Middle frontal gyrus (tissue), 1 donor: Measurements from ENCODE around the gene IFITM10.

Experiments used
- DNase-seq: peaks from one replicate; pipeline ENCODE4 v3.0.0-alpha.2; 2015; ENCODE audit warnings: low spot score; ENCODE audit errors: extremely low spot score

IFITM10 gene

DNA sequence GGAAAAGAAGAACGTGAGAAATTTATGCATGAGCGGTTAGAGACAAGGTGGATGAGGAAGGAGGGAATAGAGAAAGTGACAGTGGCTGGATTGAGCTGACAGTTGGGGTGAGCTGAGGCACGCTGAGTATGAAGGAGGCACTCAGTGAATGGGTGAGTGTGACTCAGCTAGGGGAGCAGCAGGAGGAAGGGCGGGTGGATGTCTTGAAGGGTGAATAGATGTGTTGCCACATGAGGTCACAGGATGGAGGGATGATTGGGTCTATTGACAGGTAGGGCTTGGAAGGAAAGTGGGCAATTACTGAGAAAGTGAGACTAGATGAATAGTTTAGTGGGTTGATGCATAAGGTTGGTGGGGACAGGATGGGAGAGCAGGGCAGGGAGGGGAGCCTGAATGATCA is 8.0 kb downstream of the IFITM10 start:
- no peak for DNase-seq

DNA sequence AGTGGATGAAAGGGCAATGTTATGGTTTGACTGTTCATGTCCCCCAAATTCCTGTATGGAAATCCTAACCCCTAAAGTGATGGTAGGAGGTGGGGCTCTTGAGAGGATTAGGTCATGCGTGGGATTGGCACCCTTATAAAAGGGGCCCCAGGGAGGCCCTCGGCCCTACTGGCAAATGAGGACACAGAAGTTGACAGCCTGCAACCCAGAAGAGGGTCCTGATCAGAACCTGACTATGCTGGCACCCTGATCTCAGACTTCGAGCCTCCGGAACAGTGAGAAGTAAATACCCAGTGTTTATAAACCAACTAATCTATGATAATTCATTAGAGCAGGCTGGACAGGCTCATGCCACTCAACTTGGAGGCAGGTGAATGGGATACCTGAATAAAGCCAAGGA is 8.7 kb downstream of the IFITM10 start:
- DNase-seq, result no peak

DNA sequence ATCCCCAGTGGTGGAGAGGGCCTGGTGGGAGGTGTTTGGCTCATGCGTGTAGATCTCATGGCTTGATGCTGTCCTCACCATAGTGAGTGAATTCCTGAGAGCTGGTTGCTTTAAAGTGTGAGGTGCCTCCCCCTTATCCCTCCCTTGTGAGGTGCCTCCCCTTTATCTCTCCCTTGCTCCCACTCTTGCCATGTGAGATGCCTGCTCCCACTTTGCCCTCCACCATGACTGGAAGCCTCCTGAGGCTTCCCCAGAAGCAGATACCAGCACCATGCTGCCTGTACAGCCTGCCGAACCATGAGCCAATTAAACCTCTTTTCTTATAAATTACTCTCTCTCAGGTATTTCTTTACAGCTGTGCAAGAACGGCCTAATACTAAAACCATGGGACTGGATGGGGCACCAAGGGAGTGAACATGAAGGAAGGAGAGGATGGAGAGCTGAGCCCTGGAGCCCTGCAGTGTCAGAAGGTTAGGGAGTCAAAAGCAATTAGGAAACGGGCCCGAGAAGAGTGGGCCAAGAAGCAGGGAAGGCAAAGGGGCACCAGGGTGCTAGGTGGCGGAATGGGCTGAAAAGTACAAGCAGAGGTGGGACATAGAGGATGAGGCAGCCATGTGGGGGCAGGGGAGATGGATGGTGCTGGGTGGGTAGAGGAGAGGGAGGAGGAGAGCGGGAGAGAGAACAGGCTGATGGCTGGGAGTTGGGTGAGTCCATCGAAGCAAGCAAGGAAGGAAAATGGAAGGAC is 9.4 kb downstream of the IFITM10 start:
- no peak for DNase-seq

GRCh38 chr11:1739576-1739975 is 10.8 kb downstream of the IFITM10 start:
- DNase-seq, result no peak

DNA sequence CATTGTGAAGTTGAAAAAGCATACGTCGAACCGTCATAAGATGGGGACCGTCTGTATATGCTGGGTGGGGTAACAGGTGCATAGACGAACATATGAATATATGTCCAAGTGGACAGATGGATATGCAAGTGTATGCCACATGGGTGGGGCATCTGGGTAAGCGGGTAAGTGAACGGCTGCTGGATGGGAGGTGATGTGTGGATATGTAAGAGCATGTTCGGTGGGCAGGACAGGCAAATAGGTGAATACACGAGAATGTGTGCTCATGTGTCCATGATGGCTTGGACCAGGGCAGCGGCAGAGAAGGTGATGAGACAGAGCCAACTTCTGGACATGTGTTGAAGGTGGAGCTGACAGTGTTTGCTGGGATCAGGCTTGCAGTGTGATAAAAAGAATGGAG is 12.0 kb downstream of the IFITM10 start:
- no peak for DNase-seq

DNA sequence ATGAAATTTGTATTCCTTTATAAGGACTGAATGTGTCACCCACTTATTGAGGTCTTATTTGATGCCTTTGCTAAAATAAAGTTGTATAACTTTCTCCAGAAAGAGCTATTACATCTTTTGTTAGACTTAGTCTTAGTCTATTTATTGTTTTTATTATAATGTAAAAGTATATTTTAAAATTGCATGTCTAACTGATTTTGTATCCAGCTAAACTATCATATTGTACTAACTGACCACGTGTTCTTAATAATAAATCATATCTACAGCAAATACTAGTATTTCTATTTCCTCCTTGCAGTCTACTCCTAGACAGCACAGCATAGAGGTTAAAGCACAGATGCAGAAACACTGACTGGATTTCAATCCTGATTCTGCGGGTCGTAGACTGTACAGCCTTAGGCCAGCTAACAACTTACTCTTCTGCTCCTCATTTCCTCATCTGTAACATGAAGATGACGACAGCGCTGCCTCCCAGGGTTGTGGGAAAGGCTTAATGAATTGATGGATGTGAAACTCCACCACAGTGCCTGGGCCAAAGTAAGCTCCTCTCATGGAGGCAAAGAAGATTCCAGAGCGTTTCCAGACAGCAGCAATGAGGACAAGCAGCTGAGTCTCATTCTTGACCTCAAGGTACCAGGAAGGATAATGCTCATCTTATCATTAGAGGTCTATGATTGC is 13.2 kb downstream of the IFITM10 start:
- DNase-seq, result no peak

DNA sequence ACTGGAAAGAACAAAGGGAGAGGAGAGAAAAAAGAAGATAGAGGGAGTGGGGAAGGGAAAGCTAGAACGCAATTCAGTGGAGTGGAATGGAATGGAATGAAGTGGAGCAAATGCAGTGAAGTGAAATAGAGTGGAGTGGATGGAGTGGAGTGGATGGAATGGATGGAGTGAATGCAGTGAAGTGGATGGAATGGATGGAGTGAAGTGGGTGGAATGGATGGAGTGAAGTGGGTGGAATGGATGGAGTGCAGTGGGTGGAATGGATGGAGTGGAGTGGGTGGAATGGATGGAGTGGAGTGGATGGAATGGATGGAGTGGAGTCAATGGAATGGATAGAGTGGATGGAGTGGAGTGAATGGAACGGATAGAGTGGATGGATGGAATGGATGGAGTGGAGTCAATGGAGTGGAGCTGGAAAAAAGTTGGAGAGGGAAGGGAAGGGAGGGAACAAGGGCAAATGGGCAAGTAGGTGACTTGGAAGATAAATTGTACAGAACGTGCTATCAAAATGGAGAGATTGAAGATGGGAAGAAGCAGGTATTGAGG is 13.9 kb downstream of the IFITM10 start:
- no peak for DNase-seq

GRCh38 chr11:1735271-1735670 is 15.1 kb downstream of the IFITM10 start:
- DNase-seq, result no peak

DNA sequence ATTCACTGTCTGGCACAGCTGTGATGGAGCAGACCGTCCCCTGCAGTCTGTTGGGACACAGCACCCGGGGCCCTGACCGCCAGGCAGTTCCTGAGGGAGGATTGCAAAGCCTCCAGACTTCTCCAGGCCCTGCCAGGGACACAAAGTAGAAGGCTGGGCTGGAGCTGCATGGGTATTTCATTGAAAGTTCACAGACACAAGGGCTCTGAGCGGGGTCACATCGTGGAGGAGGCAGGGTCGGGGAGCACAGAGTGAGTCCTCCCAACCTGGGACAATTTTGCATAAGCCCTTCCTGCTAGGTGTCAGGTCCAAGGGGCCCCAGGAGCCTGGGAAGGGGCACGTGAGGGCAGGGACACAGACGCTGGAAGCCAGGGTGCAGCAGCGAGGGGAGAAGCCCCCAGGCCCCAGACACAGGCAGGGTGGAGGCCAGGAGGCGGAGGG is 15.7 kb downstream of the IFITM10 start:
- no peak for DNase-seq

- no peak for DNase-seq
These were observed 16.4 kb downstream of the IFITM10 start for GRCh38 chr11:1733716-1734640.

GRCh38 chr11:1733009-1733715 is 17.2 kb downstream of the IFITM10 start:
- DNase-seq, result no peak

DNA sequence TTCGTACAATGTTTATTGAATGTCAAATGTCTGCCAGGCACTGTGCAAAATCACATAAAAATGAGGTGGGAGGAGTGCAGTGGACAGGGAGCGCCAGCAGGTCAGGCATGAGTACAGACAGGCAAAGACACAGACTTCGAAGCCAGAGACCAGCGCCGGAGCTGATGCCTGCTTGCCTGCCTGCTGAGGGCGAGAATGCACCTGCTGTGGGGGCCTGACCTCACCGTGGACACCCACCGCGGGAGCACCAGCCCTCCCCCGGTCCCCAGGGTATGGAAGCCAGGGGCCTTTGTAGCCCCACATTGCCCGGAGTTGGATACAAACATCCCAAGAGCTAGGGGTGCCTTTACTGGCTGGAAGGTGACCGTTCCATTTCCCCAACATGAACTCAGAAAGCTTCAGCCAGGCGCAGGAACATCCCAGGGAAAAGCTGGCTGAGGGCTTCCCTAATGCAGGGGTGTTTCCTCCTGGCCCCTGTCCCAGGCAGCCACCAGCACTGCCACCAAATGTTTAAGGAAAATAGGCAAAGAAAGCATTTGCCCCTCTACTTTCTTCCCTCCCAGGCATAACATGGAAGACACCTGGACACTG is 17.9 kb downstream of the IFITM10 start:
- DNase-seq, result no peak

GRCh38 chr11:1731451-1732059 is 18.8 kb downstream of the IFITM10 start:
- no peak for DNase-seq

GRCh38 chr11:1730059-1730629 is 20.3 kb downstream of the IFITM10 start:
- DNase-seq, result no peak

GRCh38 chr11:1729692-1730011 is 20.7 kb downstream of the IFITM10 start:
- no peak for DNase-seq

DNA sequence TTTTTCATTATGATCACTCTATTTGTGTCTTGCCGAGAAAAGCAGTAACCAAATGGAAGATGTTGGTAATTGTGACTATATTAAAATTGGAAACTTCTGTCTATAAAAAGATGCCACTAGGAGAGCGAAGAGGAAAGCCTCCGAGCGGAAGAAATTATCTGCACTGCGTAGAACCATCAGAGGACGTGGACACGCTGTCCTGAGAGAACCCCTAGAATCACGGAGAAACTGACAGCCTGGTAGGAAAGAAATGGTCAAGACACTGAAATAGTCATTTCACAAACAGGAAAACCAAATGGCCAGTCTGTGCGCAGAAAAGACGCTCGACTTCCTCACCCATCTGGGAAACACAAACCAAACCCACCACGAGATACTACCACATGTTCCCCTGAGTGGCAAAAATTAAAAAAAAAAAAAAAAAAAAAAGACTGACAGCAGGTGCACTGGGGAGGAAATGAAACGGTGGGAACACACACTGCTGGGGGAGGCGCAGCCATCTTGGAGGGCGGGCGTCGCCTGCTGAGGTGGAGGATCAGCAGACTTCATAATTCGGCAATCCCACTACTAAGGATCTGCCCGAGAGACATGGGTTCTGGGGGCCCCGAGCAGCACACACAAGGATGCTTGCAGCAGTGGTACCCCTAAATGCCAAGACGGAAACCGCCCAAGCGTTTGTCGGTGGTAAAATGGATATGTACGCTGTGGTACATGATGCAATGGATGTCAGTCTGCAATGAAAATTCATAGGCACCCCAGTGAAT is 21.3 kb downstream of the IFITM10 start:
- DNase-seq, result no peak

- DNase-seq, result no peak
These were observed 22.1 kb downstream of the IFITM10 start for GRCh38 chr11:1728301-1728700.

DNA sequence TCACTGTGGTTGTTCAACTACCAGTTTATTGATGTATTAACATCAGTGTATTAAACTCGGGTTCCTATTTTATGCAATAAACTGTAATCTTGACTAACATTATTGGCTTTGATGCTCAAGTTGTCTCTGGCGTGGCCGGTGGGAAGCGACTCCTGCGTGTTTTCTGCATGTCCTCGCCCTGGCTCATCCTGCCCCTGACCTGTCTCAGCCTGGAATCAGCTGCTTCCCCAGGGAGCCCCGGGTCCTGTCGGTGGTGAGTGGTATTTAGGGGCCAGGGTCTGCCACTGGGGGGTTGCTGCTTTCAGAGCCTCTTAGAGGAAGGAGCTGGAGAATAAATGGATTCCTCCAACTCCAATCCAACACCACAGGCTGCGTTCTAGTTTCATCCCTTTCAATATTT is 22.5 kb downstream of the IFITM10 start:
- no peak for DNase-seq

DNA sequence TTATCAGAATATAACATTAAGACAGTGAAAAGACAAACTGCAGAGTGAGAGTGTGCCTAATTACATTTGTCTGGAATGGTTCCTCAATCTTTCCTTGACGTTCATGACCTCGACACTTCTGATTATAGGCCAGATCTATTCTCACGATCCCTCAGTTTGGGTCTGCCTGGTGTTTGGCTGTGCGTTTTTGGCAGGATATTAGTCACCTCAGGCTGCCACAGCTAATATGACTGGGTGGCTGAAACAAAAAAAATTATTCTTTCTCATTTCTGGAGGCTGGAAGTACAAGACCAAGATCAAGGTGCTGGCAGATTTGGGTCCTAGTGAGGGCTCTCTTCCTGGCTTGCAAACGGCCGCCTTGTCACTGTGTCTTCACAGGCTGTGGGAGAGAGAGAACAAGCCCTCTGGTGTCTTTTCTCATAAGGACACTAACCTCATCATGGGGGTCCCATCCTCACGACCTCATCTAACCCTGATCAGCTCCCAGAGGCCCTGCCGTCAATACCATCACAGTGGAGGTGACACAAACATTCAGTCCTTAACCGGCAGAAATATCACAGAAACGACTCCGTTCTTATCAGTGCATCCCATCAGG is 23.2 kb downstream of the IFITM10 start:
- DNase-seq, result no peak
